Kidney epithelial cell (primary cell): Measurements from ENCODE around the gene MRPL14. TPM values are rescaled to one million over a fixed set of nuclear protein-coding genes. Genes with fewer than 3 reads are reported as not detected.

Source experiments
- DNase-seq: peaks from one replicate; pipeline ENCODE4 v3.0.0-alpha.2; 2010; ENCODE audit warnings: low read depth
- H3K27me3 ChIP-seq: 2 replicates; pipeline ENCODE4 v1.6.0; 2011; ENCODE audit warnings: low read length; ENCODE audit not compliant: control insufficient read depth, insufficient read depth
- H3K36me3 ChIP-seq: 2 replicates; pipeline ENCODE4 v1.5.1; 2011; ENCODE audit warnings: low read length; ENCODE audit not compliant: control insufficient read depth, insufficient read depth
- H3K4me3 ChIP-seq: 2 replicates; pipeline ENCODE4 v1.5.1; 2011; ENCODE audit warnings: low read depth, mild to moderate bottlenecking, control low read depth, low read length
- total RNA-seq: library from RNA; depleted of rRNA; stranded (reverse); fragments of >200 nt; gene quantifications from 2 replicates; pipeline ENCODE4 v1.2.3, GENCODE V29; 2015
- TF ChIP-seq, protein P1 (sequence below): IDR thresholded peaks from 2 replicates; pipeline ENCODE4 v1.5.1; 2011; ENCODE audit warnings: mild to moderate bottlenecking, moderate library complexity, low read length, control low read depth, inconsistent platforms; ENCODE audit not compliant: insufficient read depth, poor library complexity, severe bottlenecking

Gene MRPL14
- total RNA-seq, 1 donor from 2014 or later, result 98.5 TPM

DNA sequence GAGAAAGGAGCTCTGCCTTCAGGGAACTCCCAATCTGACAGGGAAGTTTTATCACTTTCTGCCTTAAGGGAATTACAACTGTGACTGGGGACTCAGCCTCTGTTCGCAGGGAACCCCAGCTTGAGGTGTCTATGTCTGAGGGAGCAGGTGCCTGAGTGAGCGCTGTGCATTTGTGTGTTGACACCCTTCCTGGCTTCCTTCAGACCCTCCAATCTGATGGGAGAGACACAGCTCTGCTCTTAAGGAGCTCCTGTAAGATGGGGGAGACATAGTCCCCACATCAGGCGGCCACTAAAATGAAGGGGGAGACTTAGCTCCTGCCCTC lies 62.3 kb downstream of the MRPL14 start:
- no peaks in the 10 kb centered on the region for H3K27me3 ChIP-seq
- TF ChIP-seq, protein P1, sequence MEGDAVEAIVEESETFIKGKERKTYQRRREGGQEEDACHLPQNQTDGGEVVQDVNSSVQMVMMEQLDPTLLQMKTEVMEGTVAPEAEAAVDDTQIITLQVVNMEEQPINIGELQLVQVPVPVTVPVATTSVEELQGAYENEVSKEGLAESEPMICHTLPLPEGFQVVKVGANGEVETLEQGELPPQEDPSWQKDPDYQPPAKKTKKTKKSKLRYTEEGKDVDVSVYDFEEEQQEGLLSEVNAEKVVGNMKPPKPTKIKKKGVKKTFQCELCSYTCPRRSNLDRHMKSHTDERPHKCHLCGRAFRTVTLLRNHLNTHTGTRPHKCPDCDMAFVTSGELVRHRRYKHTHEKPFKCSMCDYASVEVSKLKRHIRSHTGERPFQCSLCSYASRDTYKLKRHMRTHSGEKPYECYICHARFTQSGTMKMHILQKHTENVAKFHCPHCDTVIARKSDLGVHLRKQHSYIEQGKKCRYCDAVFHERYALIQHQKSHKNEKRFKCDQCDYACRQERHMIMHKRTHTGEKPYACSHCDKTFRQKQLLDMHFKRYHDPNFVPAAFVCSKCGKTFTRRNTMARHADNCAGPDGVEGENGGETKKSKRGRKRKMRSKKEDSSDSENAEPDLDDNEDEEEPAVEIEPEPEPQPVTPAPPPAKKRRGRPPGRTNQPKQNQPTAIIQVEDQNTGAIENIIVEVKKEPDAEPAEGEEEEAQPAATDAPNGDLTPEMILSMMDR, result no peak
- no peaks in the 10 kb centered on the region for H3K36me3 ChIP-seq
- no peak overlapping the region for H3K4me3 ChIP-seq
- no peak for DNase-seq

DNA sequence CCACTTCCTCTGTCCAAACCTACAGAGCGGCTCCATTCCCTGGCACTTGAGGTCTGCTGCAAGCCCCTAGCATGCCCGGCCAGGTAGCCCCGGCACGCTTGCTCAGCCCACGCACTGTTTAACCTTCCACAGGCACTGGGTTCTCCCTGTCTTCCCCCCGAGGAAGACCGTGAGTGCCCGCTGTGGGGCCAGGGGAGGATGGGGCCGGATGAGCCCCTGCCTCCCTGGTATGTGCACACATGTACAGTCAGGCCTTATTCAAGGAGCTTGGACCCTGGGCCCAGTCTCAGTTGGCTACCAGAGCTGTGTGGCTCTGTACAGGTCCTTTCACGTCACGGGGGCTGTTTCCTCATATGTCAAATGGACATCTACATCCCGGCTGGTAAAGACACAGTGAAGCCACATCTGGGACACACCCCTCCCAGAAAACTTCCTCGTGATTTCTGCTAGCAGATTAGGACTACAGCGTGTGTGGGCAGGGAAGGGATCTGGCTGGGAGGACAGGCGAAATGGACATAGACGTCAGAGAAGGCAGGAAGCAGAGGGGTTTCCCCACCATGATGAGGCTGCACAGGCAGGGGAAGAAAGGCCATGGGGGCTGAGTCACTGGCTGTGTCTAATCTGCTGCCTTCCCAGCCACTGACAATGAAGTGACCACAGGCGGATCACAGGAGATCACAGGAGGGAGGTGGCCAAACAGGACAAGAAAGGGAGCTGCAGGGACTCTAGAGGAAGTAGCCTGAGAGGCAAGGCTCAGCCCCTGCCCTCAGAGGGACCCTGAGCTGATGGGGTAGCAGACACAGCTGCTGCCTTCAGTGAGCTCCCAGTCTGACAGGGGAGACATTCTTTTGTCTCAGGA lies 62.9 kb downstream of the MRPL14 start:
- Histone ChIP-seq H3K36me3 (no peaks in the 10 kb centered on the region), H3K4me3 (no peak overlapping the region), H3K27me3 (no peaks in the 10 kb centered on the region)
- TF ChIP-seq, protein P1, result no peak
- peak; percentile 96 for DNase-seq

DNA sequence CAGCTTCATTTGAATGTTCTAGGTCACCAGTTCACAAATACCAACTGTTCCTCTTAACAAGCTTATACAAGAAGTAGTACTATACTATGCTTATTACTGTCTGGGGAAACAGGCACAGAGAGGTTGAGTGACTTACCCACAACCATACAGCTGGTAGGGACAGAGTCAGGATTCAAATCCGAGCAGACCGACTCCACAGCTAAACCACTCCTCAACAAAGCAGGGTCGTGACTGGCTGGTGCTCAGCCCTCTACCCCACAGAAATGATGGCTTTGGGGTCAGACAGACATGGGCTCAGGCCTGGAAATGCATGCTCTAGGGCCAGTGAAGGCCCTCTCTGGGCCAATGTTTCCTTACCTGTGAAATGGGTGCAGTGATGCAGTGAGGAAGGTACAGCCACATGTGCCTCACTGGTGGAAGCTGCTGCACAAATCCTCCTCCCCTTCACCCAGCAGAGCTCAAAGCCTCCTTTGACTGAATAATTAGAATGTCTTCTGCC lies 63.6 kb downstream of the MRPL14 start:
- Histone ChIP-seq H3K4me3 (no peak overlapping the region), H3K27me3 (no peaks in the 10 kb centered on the region), H3K36me3 (no peaks in the 10 kb centered on the region)
- TF ChIP-seq, protein P1, result no peak
- DNase-seq, result no peak

Other genes starting within 250 kb of the MRPL14 start
- gene TMEM63B, start 102 bp upstream of the MRPL14 start, total RNA-seq, result 59.3 and 61.8 TPM in 2 replicates
- gene CAPN11, start 31.4 kb upstream of the MRPL14 start, total RNA-seq, result not detected in 2 replicates
- gene MYMX, start 89.5 kb upstream of the MRPL14 start, total RNA-seq, result not detected in 2 replicates
- 36.1 and 43.9 TPM in 2 replicates for gene SLC29A1, start 96.1 kb upstream of the MRPL14 start, total RNA-seq
- gene HSP90AB1, start 119.6 kb upstream of the MRPL14 start, total RNA-seq, result 1,065 and 1,294 TPM in 2 replicates
- gene SLC35B2, start 130.1 kb upstream of the MRPL14 start, total RNA-seq, result 67.3 and 78.2 TPM in 2 replicates
- gene NFKBIE, start 138.1 kb upstream of the MRPL14 start, total RNA-seq, result 46.3 and 61.5 TPM in 2 replicates
- gene TMEM151B, start 143.0 kb upstream of the MRPL14 start, total RNA-seq, result 0.13 and 0.21 TPM in 2 replicates
- gene AARS2, start 185.9 kb upstream of the MRPL14 start, total RNA-seq, result 11.9 and 16.6 TPM in 2 replicates
- not detected in 2 replicates for gene SPATS1, start 215.2 kb upstream of the MRPL14 start, total RNA-seq